ENCODE measurements around the gene SLC6A8. TPM values are rescaled to one million over a fixed set of nuclear protein-coding genes. Genes with fewer than 3 reads are reported as not detected.

Gene SLC6A8
- 1 to 10 TPM; 2.5 to 2.7 TPM for total RNA-seq

DNA sequence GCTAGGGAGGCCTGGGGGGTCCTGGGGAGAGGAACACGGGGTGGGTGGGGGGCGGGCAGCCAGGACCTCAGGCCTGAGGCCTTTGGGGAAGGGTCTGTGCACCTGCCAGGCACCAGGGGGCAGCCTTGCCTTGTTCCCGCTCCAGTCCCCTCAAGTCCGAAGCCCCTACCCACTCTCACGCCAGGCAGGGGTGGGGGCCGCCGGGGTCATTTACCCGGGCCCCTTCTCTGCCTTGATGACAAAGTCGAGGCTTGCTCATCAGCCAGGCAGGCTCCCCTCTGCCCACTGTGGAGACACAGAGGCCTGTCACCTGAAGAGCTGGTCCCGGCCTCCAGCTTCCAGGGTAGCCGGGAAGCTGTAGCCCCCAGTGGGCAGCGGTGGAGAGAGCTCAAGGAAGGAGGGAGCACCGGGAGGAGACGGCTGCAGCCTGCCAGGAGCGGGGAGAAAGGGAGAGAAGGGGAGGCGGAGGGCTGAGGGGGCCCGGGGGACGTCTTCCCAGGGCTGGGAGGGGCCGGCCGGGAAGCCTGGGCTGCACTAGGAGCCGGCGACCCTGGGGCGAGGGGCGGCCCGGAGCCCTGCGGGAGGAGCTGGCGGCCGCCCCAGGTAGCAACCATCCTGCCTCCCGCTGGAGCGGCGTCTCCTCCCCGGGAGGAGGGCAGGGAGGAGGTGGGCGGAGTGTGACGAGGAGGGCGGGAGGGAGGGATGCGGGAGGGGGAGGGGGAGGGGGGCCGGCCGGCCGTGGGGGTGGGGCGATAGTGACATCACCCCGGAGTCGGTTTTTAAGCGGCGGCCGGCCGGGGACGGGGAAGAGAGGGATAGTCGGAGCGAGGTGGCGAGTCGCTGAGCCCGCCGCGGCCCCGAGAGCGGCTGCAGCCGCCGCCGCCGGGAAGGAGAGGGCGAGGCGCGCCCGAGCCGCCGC lies at the start of gene SLC6A8:
SLC6A8 (plus strand) TSS at position 806 of the 919 bp plus-strand sequence. CDS start 649 bp downstream, outside the sequence.
- H3K36me3 Mint-ChIP-seq (ENCODE audit: low read depth): no peaks in the 10 kb centered on the region
- DNase-seq (peak; percentile 37), ATAC-seq (peak; percentile 64)
- H3K27me3 Mint-ChIP-seq: peaks cover 6% of the 10 kb centered on the region
- intact Hi-C loops (cut with micrococcal nuclease): no loop called here
- no peak within 1 kb of the TSS for H3K27ac Mint-ChIP-seq
- H3K9me3 Mint-ChIP-seq: no peaks in the 10 kb centered on the region
- no peaks in the 10 kb centered on the region for H3K4me1 Mint-ChIP-seq (ENCODE audit: low read depth)
- POLR2A ChIA-PET: no interaction called here
- CTCF ChIA-PET: interaction anchor here (1.5 kb wide), 1 partner anchor 85 kb away, joined by 5 read pairs; no protein-coding TSS in a partner anchor
- TF ChIP-seq, protein P1, sequence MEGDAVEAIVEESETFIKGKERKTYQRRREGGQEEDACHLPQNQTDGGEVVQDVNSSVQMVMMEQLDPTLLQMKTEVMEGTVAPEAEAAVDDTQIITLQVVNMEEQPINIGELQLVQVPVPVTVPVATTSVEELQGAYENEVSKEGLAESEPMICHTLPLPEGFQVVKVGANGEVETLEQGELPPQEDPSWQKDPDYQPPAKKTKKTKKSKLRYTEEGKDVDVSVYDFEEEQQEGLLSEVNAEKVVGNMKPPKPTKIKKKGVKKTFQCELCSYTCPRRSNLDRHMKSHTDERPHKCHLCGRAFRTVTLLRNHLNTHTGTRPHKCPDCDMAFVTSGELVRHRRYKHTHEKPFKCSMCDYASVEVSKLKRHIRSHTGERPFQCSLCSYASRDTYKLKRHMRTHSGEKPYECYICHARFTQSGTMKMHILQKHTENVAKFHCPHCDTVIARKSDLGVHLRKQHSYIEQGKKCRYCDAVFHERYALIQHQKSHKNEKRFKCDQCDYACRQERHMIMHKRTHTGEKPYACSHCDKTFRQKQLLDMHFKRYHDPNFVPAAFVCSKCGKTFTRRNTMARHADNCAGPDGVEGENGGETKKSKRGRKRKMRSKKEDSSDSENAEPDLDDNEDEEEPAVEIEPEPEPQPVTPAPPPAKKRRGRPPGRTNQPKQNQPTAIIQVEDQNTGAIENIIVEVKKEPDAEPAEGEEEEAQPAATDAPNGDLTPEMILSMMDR (IDR thresholded peaks at IDR 0.05): no peak
- peak within 1 kb of the TSS; percentile 59 for H3K4me3 Mint-ChIP-seq

DNA sequence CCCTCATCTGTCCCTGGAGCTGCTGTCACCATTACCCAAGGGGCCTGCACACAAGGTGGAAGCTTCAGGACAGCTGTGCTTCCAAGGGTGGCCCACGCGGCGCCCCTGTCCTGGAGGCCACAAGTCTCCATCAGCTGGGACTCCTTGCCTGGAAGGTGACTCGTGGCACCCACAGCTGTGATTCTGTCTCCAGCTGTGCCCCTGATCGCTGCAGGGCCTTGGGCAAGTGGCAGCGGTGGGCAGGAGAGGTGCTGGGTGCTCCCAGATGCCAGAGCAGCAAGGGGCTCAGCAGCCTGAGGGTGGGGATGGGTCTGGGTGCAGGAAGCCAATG lies 49.7 kb upstream of the SLC6A8 start:
- no peak overlapping the region for H3K4me3 Mint-ChIP-seq
- ChIA-PET POLR2A (no interaction called here), CTCF (no interaction called here)
- TF ChIP-seq, protein P1 (IDR thresholded peaks at IDR 0.05): no peak
- no peak for DNase-seq
- no peaks in the 10 kb centered on the region for H3K9me3 Mint-ChIP-seq
- no peak for ATAC-seq
- no peak overlapping the region for H3K27ac Mint-ChIP-seq
- no peaks in the 10 kb centered on the region for H3K36me3 Mint-ChIP-seq (ENCODE audit: low read depth)
- H3K4me1 Mint-ChIP-seq (ENCODE audit: low read depth): peaks cover 4% of the 10 kb centered on the region
- intact Hi-C loops (cut with micrococcal nuclease): no loop called here
- peaks cover 14% of the 10 kb centered on the region for H3K27me3 Mint-ChIP-seq

DNA sequence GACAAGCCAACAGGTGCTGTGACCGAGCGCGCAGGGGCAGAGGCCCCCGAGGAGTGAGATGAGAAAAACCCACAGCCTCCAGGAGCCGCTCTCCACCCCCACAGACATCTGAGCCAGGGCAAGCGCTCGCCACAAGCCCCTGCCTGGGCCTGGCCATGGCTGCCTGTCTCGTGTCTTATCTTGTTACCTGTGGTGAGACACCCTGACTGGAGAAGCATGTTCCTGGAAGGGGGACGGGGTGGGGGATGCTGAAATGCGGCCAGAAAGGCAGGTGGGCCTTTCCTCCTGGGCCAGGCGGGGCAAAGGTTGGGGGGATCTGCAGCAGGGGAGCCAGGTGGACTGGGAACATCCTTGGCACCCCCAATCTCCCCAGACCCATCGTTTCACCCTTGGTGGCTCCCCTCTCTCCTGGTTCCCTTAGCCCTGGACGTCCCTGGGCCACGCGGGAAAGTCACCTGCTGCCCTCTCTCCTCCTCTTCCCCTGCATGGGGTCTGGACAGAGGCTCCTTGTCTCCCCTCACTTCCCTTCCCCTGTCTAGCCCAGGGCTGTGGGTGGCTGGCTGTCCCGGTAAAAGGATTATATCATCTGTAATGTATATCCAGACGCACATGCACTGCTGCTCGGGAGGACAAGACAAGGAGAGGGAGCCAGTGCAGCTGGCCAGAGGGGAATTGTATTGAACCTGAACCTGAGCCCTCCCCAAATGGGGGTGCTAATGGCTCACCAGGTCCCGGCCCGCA lies 49.1 kb upstream of the SLC6A8 start:
- no peak for ATAC-seq
- ChIA-PET CTCF (no interaction called here), POLR2A (no interaction called here)
- TF ChIP-seq, protein P1 (IDR thresholded peaks at IDR 0.05): no peak
- H3K36me3 Mint-ChIP-seq (ENCODE audit: low read depth): no peaks in the 10 kb centered on the region
- no peak for DNase-seq
- intact Hi-C loops (cut with micrococcal nuclease): no loop called here
- no peak overlapping the region for H3K4me3 Mint-ChIP-seq
- H3K9me3 Mint-ChIP-seq: no peaks in the 10 kb centered on the region
- H3K27ac Mint-ChIP-seq: no peak overlapping the region
- peaks cover 5% of the 10 kb centered on the region for H3K4me1 Mint-ChIP-seq (ENCODE audit: low read depth)
- peaks cover 19% of the 10 kb centered on the region for H3K27me3 Mint-ChIP-seq

DNA sequence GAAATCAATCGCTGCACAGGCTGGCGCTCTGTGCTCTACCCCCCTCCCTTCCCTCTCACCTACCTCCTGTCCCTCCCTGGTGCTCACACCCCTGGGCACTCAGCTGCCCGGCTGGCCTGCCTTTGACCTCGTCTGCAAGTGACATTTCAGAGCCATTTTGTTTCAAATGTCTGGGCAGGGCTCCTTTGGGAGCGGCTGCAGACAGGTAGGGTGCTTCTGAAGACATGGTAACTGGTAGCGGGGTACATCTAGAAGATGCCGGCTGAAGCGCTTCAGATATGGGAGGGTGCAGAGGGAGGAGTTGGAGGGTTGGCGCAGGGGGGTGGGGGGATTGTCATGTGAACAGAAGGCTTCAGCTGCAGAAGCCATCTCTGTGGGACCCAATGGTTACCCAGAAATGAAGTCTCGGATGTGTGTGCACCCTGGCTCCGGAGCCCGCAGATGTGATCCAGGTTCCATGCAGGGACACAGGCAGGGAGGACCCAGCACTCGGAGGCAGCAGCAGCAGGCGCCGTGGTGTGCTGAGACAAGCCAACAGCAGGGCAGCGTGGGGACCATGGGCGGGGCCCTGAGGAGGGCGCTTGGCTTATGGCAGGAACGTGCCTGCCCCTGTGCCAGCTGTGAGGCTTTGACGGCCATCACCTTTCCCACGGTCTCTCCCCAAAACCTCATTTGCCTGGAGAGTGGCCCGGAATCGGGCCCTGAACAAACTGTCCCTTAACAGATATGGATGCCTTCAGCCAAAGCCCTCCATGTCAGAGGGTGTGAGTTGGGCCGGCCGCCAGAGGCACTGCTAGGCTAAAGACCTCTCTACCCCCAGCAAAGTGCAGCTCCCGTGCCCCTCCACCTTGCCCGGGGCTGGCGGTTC lies 48.3 kb upstream of the SLC6A8 start:
- Mint-ChIP-seq H3K27ac (no peak overlapping the region), H3K36me3 (ENCODE audit: low read depth) (no peaks in the 10 kb centered on the region), H3K27me3 (peaks cover 20% of the 10 kb centered on the region), H3K4me1 (ENCODE audit: low read depth) (peaks cover 5% of the 10 kb centered on the region), H3K9me3 (no peaks in the 10 kb centered on the region), H3K4me3 (no peak overlapping the region)
- intact Hi-C loops (cut with micrococcal nuclease): no loop called here
- POLR2A ChIA-PET: no interaction called here
- TF ChIP-seq, protein P1 (IDR thresholded peaks at IDR 0.05): no peak
- no peak for DNase-seq
- CTCF ChIA-PET: interaction anchor here (1.6 kb wide), 1 partner anchor 11 kb away, joined by 8 read pairs; no protein-coding TSS in a partner anchor
- no peak for ATAC-seq

All from activated CD8-positive, alpha-beta T cell treated with anti-CD3 and anti-CD28 coated beads for 36 hours (primary cell).